OCI-M2 (cell line): ENCODE data around the gene LANCL1.

Source experiments
- DNase-seq: peaks from one replicate; lab custom pipeline; 2025; ENCODE audit not compliant: unreplicated experiment; lab: John Stamatoyannopoulos, UW

LANCL1 gene

GRCh38 chr2:210476194-210477128 is at the start of gene LANCL1:
Gene LANCL1 (minus strand): TSS chr2:210476759. CDS start chr2:210476396, 363 bp downstream.
- DNase-seq, result peak; percentile 73

GRCh38 chr2:210524533-210524932 is 48.0 kb upstream of the LANCL1 start:
- DNase-seq, result no peak

DNA sequence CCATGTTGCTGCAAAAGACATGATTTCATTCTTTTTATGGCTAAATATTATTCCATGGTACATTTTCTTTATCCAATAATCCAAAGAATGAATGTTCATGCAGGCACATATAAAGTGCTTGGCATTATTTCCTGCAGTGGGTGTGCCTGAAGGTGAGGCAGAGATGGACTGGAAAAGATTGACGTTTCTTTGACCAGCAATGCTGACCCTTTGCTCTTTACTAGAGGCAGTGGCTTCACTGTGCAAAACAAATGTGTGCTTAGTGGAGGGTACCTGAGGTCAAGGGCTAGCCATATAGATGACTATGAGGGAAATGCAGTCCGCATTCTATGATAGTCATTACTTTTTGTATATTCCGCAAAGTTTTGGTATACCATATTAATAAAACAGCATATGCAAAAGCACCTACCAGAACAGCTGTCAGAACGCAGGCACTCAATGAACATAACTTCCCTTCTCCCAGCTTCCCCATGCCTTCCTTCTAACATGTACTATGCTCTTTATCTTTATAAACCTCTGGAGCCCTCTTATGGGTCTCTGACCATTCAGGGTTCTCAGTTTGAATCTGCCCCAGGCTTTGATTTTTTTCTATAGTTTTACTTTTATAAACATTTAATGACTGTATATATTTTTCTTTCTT is 47.2 kb upstream of the LANCL1 start:
- no peak for DNase-seq

DNA sequence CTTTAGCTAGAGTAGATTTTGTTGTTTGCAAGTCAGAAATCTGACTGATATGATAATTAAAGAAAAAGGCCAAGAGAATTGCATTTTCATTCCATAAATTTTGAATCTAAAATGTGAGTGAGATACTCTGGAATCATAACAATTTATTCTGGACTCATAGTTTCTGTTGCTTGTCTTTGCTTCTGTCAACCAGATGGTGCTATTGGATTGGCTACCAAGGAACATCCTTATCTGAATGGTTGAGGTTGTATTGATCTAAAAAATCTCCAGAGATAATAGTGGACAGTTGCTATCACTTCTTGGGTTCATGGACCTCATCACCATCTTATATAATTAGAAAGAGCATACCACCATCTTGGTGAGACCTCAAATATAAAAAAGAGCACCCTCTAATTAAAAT is 45.8 kb upstream of the LANCL1 start:
- DNase-seq, result no peak

- DNase-seq, result no peak
These were observed 43.0 kb upstream of the LANCL1 start for GRCh38 chr2:210519594-210519993.

DNA sequence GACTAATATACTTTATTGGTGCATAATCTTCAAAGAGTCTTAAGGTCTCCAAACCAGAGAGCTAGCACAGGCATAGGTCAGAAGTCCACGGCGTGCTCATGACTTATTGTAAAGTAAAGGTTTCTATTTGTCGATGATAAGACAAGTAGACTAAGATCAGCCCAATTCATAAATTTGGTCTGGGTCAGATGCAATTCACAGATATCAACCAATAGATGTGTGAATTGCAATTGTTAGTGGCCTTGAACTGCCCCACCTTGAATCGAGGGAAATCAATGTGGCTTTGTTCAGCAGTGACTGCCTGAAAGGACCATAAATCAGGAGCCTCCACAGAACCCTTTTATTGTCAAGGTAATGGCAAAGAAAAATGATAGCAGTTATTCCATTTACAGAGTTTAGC is 40.7 kb upstream of the LANCL1 start:
- no peak for DNase-seq

- DNase-seq, result no peak
These were observed 39.4 kb upstream of the LANCL1 start for GRCh38 chr2:210515911-210516310.

DNA sequence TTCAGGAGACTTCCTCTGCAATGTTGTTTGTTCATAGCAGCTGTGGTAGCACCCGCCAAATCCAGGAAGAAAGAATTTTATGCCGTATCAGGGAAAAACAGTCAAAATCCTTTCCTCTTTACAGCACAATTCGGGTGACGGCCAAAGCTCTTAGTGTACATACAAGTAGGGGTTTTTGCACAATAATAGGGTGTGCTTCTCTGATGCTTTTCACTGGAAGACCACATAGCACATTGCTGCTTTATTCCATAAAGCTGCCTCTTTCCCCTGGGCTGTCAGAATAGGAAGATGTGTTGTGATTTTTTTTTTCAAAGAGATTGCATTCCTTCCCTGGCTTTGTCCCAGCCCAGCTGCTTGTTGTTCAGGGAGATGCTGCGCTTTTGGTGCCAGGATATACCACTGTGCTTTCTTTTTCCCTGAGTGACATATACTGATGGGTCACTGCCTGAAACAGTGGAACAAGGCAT is 27.2 kb upstream of the LANCL1 start:
- DNase-seq, result no peak

DNA sequence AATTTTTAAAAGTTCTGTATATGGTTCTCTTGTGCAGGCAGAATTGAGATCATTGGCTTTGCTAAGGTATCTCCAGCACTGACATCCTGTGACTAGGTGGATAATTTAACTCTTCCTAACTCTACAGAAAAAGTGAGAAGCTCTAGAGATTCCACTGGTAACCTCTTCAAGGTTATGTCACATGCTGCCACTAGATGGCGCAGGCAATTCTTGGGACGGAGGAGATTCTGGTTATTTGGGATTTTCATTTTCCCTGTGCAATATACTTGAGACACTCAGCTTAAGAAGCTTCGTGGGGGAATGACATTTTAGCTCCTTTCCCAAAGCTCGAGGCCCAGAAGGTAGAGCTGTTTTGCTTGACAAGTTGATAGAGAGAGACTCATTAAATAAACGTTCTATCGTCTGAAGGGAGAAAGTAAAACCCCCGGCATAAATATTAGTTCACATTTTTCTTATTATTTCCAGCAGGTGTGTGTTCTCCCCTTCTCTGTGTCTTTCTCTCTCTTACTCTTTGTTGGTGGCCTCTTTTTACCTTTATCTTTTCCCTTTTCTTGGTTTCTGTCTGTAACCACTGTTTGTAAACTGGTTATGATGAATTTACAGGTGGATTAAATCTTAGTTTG is 26.6 kb upstream of the LANCL1 start:
- no peak for DNase-seq

GRCh38 chr2:210496512-210496911 is 20.0 kb upstream of the LANCL1 start:
- no peak for DNase-seq

DNA sequence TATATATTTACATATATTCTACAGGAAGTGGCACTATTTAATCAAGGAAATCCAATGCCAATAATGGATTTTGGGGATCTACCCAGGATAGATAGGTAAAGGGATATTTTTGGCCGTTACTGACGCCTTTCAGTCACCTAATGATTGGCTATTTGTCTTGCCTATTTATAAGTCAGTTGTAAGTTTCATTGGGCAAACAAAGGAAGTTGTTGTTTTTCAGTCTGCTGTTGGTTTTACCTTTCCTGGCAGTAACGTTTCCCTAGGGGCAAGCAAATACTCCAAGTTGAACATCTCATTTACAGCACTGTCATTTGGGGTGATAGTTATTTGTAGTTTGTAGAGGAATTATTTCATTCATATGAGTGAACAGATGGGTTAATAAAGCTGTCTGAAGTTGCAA is 17.0 kb upstream of the LANCL1 start:
- no peak for DNase-seq

GRCh38 chr2:210481601-210482175 is 5.1 kb upstream of the LANCL1 start:
- no peak for DNase-seq

- DNase-seq, result no peak
These were observed 4.2 kb upstream of the LANCL1 start for GRCh38 chr2:210480764-210481163.

DNA sequence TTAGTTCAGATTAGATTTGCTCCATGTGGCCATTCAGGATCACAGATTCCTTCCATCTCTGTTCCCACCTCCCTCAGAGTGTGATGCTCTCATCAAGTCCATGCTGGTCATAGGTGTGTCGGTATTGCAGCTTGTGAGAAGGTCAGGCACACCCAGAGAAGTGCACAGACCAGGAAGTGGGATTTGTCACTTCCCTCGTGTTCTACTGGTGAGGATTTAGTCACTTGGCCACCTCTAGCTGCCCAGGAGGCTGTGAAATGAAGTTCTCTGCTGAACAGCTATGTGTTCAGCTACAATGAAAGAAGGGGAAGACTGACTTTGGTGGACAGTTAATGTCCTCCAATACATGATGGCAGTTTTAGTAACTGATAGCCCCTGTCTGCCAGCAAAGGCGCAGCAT is 3.5 kb upstream of the LANCL1 start:
- no peak for DNase-seq

DNA sequence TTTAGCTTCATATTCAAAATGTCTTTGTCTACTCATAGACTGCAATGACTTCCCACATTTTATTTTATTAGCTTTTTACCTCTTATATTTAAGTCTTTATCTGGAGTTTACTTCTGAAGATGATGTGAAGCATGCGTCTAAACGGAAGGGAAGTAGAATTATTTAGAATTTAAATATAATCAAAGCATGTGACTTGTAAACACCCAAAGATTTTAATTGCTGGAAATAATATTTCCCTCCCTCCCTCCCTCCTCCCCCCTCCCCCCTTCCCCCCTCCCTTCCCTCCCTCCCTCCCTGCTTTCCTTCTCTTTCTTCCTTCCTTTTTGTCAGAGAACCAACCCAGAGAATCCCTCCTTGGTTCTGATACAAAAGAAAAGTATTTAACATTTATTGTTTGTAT is 2.1 kb upstream of the LANCL1 start:
- DNase-seq, result no peak

DNA sequence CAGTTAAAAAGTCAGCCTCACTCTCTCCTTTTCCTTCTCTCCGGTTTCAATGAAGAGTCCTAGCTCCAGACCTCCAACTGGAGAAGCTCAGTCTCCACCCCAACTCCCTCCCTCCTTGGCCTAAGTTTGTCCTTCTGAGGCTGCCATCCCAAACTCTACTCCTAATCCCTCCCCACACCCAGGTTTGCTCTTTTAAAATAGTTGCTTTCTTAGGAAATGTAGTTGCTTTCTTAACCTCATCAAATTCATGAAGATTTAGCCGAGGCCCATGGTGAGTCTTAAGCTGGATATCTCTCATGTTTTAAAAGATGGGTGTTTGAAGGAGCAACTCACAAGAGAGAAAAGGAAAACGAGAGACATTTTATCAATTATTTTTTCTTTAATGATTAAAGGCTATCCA is 937 bp upstream of the LANCL1 start:
- no peak for DNase-seq

- no peak for DNase-seq
These were observed 853 bp downstream of the LANCL1 start for GRCh38 chr2:210475706-210476105.

- DNase-seq, result no peak
These were observed 1.8 kb downstream of the LANCL1 start for GRCh38 chr2:210474776-210475175.

GRCh38 chr2:210461401-210461800 is 15.2 kb downstream of the LANCL1 start:
- DNase-seq, result no peak

GRCh38 chr2:210460322-210461227 is 16.0 kb downstream of the LANCL1 start:
- DNase-seq, result no peak
